GM19035 (cell line): ENCODE data around the gene INO80B.
"Not testable (repeated sequence)": the region's sequence is repeated elsewhere in the genome, so short reads cannot be mapped to it uniquely, and the experiment has no call there.

Experiments
- ATAC-seq: cut with Tn5 transposase; IDR thresholded peaks from one replicate; pipeline ENCODE4 v1.9.1; 2021; ENCODE audit not compliant: unreplicated experiment

INO80B gene

DNA sequence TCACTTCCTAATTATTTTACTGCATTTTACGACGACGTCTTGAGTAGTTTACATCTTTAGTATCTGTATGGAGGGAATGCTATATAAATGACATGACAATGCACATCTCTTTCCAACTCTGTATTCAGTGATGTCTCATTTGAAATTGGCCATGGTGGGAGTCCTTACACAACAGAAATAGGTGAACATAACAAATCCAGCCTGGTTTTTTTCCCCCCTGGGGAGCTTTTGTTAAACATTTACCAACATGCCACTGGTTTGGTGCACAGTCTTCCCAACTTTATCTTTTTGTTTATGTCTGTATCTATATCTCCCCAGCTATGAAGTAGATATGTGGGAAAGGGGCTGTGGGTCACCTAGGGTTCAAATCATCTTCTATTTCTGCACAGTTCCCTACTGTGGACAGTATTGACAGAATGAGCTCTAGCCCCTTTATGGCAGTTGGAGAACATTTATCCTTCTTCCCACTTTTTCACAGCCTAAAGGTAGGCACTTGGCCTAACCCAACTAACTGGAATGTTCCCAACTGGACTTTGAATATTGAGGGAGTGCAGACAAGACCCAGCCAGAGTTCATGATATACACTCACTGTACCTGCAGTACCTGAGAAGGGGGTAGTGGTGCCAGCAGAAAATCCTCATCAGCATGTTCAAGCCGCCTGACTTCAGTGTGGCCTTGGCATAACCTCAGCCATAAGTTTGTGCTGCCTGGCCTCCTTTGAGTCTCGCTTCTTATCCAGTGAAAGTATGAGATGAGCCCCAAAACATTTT lies 7.5 kb upstream of the INO80B start:
- ATAC-seq, result no peak

DNA sequence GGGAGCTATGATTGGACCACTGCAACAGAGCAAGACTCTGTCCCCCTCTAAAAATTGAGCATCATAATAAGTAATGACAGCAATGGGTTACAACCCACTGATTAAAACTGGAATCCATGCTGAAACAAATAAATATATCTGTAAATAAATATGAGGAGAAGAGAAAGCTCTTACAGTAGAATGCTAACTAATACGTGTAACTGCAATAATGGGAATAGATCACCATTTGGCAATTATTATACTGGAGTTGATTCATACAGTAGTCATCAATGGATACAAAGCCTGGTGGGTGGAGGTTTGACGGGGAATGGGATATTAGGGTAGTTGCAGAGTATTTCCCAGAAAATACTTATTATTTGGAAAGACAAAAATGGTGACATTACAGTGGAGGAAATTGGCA lies 6.1 kb upstream of the INO80B start:
- no peak for ATAC-seq

DNA sequence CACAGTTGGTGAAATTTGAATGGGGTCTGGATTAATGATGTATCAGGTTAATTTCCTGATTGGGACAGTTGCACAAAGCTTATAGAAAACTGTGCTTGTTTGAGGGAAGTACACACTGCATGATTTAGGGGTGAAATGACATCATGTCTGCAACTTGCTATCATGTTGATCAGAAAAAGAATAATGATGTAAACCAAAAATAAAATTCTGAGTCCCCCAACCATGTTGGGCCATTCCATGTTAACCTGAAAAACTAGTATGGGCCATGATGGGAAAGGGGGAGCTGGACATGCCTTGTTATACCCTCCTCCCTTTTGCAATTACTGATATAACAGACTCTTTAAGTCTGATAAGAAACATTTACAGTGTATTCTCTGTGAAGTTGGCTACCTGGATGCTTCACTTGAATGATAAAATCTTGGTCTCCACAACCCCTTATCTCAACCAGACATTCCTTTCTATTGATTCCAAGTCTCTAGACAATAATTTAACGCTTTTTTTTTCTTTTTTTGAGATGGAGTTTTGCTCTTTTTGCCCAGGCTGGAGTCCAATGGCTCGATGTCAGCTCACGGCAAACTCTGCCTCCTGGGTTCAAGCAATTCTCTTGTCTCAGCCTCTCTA lies 4.2 kb upstream of the INO80B start:
- ATAC-seq, result no peak

DNA sequence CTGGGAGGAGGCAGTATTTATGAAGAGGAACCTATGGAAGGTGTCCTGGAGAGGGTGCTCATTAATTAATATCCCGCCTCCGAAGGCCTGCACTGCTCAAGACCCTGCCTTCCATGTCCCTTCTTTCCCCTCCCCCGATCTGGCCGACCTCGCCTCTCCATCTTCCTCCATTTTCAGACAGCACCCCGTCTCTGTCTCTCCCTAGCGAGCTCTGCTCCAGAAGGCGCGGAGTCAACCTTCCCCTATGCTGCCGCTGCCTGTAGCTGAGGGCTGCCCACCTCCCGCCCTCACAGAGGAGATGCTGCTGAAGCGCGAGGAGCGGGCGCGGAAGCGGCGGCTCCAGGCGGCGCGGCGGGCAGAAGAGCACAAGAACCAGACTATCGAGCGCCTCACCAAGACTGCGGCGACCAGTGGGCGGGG lies 2.3 kb downstream of the INO80B start:
- ATAC-seq, result no peak

DNA sequence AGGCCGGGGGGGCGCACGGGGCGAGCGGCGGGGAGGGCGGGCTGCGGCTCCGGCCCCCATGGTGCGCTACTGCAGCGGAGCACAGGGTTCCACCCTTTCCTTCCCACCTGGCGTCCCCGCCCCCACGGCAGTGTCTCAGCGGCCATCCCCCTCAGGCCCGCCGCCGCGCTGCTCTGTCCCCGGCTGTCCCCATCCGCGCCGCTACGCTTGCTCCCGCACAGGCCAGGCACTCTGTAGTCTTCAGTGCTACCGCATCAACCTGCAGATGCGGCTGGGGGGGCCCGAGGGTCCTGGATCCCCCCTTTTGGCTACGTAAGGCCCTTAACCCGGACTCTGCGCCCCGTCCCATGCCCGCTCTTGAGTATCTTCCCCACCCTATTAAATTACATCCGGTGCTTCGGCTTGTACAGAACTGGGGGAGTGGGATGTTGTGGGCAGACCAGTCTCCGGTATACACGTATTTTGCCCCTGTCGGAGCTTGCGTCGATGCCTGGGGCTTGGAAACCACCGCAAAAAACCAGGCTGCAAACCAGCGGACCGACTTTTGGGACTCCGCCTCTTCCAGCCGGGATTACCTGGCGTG lies 2.8 kb downstream of the INO80B start:
- peak; percentile 37 for ATAC-seq

DNA sequence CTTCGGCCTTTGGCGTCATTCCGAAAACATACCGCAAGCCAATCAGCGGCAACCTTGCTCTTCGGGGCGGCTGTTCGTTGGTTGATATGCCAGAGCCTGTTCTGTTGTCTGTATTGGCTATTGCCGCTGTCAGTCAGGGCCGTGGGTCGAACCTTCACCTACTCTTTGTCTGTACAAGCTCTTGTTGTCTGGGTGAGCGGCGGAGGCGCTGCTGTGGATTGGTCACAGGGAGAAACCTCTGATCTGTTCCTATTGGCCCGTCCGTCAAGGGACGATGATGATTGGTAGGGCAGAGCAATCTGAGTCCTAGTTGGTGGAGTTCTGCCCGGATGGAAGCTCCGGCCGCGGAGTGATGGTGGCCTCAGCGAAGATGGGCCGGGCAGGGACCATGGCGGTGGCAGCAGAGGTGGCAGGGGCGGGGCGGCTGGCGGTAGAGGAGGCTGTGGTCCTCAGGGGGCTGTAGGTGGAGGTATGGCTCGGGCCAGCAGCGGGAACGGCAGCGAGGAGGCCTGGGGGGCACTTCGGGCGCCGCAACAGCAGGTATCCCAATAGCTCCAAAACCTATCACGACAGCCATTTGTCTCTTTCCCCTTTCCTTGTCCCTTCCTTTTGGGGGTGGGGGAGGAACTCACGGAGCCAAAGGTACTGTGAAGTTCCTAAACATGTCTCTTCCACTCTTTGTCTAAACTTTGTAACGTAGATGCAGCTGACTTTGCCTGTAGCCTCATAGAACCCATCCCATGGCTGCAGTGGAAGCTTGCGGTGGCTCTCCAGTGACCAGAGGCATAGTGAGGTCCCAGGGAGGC lies 3.4 kb downstream of the INO80B start, which contains the start of gene WBP1:
TSS of gene WBP1 (plus strand) at position 307 of the 806 bp plus-strand sequence. CDS start at position 472, 165 bp downstream.
- ATAC-seq, result peak; percentile 76

DNA sequence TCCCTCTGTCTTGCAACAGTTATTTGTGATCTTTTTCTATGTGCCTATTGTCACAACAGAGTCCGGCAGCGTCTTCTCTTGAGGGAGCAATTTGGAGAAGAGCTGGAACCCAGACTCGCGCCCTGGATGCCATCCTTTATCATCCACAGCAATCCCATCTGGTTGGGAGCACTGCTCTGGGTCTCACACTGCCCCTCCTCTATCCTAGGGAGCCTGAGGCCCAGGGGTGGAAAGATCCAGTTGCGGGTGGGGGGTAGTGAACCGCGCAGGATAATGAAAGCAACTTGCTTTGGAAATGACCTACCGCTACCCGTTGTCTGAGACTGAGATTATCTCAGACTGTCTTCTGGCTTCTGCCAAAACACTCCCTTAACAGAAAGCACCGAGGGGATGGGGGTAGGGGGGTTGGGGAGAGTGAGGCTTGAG lies 4.1 kb downstream of the INO80B start:
- ATAC-seq, result no peak

DNA sequence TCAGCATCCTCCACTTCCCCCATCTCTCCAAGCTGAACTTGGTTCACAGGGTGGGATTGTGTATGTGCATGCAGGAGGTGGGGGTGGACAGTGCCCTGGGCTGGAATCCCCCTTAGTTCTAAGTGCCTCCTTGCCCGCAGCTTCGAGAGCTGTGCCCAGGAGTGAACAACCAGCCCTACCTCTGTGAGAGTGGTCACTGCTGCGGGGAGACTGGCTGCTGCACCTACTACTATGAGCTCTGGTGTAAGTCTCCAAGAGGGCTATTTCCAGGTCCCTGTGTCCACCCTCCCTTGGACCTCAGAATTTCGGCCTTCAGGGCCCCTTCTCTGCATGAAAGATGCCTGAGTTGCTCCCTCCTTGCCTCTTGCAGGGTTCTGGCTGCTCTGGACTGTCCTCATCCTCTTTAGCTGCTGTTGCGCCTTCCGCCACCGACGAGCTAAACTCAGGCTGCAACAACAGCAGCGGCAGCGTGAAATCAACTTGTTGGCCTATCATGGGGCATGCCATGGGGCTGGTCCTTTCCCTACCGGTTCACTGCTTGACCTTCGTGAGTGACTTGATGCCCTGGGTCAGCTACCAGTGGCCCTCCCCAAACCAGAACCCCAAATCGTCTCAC lies 4.7 kb downstream of the INO80B start:
- not testable (repeated sequence) for ATAC-seq

DNA sequence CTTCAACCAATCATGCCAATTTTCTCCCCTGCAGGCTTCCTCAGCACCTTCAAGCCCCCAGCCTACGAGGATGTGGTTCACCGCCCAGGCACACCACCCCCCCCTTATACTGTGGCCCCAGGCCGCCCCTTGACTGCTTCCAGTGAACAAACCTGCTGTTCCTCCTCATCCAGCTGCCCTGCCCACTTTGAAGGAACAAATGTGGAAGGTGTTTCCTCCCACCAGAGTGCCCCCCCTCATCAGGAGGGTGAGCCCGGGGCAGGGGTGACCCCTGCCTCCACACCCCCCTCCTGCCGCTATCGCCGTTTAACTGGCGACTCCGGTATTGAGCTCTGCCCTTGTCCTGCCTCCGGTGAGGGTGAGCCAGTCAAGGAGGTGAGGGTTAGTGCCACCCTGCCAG lies 5.3 kb downstream of the INO80B start:
- ATAC-seq, result not testable (repeated sequence)

DNA sequence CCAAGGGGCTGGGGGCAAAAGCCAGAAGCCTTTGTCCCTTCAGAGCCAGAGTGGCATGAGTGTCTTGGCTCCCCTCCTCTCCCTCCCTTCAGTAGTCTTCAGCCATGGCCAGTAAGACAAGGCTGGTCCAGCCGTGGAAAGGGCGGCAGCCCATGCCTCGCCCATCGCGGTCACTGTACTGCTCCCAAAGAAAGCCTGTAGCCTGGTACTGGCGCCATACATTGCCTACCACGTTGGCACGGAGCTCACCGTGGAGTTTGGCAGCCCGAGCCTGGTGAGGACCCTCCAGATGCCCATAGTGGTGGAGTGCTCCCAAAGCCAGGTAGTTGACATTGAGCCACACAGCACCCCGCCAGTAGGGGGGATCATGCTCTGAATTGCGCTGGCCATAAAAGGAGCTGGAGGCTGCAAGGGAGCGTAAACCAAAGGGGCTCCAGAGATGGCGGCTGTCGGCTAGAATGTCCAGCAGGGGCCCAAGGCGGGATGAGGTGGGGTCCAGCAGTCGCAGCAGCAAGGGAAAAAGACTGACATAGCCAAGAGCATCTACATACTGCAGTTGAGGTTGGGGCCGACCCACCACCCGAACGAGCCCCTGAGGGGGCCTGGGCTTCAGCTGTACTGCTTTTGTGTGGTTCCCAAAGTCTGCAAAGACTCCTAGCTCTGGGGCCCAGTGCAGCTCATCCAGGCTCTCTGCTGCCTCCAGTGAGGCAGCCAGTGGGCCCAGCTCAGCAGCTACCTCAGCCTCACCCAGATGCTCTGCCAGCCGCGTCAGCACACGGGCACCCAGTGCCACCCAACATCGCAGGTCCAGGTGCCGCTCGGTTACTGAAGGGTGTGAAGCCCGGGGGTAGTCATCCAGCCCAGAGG lies 6.5 kb downstream of the INO80B start:
- ATAC-seq, result no peak

DNA sequence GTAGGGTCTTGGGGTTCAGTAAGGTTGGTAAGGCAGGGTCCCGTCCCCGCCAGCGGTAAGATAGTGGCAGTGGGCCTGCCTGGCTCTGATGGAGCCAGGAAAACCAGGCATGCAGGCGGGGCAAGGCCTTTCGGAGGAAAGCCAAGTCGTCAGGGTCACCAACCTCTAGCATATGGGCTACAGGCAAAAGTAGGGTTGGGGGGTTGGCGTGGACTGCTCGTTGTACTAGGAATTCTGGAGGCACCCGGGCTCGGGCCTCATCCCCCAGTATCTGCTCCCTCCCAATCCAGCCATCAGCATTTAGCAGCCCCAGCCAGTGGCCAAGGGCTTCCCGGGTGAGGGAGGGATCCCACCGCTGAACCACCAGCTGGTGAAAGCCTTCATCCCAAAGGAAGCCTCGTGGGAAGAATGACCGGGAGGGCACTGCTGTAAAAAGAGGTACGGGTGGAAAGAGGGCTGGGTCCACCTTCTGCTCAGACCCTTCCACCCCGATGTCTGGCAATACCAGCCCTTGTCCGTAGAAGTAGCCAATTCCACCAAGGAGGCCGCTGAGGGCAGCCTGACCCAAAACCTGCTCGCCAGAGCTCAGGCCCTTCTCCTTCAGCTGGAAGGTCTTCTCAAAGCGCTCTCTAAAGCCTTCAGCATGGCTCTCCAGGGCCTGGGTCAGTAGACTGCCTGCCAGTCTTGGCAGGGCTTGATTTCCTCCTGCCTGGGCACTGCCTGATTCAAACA lies 7.3 kb downstream of the INO80B start:
- no peak for ATAC-seq

DNA sequence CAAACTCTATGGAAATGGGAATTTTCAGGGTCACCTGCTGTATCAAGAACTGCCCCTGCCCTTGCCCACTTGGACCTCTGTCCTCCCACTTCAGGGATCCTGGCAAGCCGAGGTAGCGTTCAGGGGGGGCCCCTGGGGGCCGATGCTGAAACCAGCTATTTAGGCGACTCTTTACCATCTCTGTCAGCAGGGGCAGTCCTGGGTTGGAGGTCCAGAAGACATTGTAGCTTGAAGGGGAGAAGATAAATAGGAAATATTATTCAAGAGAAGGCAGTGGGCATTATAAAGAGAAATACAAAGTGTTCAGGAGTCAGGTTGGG lies 7.9 kb downstream of the INO80B start:
- no peak for ATAC-seq

DNA sequence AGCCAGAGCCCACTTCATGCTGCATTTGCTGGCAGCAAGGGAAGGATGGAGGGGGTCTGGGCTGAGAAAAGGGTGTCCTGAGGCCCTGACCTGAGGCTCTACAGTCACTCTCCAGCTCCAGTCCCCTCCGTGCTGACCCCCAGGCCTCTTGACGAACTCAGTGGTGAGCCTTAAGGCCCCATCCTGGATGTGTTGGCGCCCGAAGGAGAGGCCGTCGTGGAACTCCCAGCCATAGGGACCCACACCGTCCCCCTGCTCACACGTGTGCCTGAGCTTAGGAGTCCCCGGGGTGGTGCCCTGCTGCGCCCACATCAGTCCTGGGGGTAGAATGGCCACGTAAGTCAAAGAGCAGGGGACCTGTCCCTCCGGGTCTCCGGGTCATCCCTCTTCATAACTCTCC lies 9.5 kb downstream of the INO80B start:
- no peak for ATAC-seq

DNA sequence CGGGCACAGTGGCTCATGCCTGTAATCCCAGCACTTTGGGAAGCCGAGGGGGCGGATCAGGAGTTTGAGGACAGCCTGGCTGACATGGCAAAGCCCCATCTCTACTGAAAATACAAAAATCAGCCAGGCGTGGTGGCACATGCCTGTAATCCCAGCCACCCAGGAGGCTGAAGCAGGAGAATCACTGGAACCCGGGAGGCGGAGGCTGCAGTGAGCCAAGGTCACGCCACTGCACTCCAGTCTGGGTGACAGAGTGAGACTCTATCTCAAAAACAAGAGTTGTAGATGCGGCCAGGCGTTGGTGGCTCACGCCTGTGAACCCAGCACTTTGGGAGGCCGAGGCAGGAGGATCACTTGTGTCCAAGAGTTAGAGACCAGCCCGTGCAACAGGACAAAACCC lies 15.9 kb downstream of the INO80B start:
- not testable (repeated sequence) for ATAC-seq

DNA sequence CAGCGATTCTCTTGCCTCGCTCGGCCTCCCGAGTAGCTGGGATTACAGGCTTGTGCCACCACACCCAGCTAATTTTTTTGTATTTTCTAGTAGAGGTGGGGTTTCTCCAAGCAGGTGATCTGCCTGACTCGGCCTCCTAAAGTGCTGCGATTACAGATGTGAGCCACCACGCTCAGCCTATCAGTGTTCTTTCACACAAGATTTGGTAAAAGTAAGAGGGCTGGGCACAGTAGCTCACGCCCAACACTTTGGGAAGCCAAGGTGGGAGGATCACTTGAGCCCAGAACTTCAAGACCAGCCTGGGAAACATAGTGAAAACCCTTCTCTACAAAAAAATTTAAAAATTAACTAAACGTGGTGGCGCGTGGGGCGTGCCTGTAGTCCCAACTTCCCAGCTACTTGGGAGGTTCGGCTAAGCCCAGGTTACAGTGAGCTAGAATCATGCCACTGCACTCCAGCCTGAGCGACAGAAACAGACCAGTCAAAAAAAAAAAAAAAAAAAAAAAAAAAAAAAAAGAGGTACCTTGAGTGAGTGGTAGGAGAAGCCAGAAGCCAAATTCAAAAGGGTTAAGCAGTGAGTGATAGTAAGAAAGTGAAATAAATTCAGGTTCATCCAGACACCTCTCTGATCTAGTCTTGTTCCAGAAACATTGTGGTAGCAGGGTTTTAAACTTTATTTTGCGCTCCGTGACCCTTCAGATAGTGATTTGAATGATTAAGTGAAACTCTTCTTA lies 16.6 kb downstream of the INO80B start:
- ATAC-seq, result no peak

DNA sequence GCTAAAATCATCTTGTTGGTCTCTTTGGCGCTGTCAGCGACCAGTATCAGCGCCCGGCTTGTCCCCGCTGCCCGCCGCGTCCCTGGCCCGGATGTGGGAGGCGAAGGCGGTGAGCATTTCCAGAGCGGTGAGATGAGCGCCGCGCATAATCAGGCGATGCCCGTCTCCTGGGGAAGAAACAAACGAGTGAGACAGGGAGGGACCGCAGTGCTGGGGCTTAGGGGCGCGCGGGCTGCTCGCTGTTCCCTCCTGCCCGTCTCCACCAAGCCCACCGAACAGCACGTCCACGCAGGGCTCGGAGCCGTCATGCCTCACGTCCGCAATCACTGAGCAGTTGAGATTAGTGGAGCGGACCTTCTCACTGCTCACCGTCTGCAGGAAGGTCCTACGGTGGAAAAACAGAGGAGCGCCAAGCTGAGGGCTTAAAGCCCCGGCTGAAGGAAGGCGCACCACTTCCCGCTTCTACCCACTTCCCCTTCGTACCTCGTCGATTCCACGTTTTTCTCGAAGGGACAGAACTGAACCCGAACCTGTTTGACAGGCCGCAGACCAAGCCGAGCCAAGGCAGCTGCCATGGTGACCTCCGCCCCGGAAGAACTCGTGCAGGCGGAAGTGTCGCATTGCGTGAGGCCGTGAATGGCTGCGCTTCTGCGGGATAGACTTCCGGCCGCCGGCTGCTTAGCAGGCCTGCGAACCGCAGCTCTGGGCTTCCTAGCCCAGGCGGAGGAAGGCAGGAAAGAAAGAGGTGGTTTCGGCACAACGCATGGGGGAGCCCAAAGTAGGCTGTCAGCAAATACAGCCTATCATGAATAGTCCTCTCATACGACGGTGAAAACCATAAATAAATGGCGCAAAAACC lies 17.4 kb downstream of the INO80B start, which contains the start of gene MRPL53:
TSS of gene MRPL53 (minus strand) at position 595 of the 859 bp plus-strand sequence. CDS start at position 575, 20 bp downstream.
- peak; percentile 93 for ATAC-seq

DNA sequence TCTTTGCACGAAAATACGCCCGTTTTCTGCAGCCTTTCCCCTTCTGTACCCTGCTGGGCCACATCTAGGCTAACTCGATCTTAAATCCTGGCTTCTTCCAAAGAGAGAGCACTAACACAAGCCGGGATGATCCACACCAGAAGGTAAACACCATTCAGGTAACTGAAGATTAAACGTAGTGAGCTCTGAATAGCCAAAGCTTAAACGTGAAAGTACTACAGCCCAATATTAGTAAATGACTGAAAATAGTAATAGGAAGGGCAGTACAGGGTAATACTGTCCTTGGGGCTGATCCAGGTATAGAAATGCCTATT lies 18.0 kb downstream of the INO80B start:
- no peak for ATAC-seq

DNA sequence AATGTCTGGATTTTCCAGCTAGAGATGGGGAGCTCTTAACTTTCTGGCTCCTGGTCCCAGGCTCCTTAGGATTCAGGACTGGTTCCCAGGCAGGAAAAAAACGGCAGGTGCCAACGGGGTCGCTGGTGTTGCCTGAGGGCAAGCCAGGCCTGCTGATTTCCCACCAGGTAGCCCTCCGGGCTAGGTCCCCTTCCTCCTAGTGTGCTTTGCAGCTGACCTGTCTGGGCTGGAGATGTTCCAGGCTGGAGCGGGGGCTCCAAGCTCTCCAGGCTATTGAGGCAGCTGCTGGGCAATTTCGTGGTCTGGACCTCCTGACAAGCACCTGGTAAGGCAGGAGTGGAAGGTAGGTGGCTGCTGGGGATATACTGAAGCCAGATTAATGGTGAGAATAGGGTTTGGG lies 19.6 kb downstream of the INO80B start:
- ATAC-seq, result no peak
